BLaER1 treated with 17β-estradiol and CSF1 and Interleukin-3, amounts not matched to agents 10 nM and 100 nM (cell line): Measurements from ENCODE around the gene CTSE.
A peak's percentile ranks its signal among the peaks of the same experiment; 100 is the strongest.
"Not testable (repeated sequence)": the region's sequence is repeated elsewhere in the genome, so short reads cannot be mapped to it uniquely, and the experiment has no call there.

Experiments
- H3K27ac ChIP-seq, 11 experiments: shearing (Covaris generic); formaldehyde crosslinking; 2 replicates each; pipeline ENCODE4 v1.8.1; 2022
- H3K27me3 ChIP-seq, 11 experiments: shearing (Covaris generic); formaldehyde crosslinking; 2 replicates each; pipeline ENCODE4 v1.8.1; 2022
- H3K36me3 ChIP-seq, 11 experiments: shearing (Covaris generic); formaldehyde crosslinking; 2 replicates each; pipeline ENCODE4 v1.8.1; 2022
- H3K4me1 ChIP-seq, 10 experiments: shearing (Covaris generic); formaldehyde crosslinking; 2 replicates each; pipeline ENCODE4 v1.8.1; 2022
- H3K4me2 ChIP-seq, 11 experiments: shearing (Covaris generic); formaldehyde crosslinking; 2 replicates each; pipeline ENCODE4 v1.8.1; 2022
- H3K4me3 ChIP-seq, 10 experiments: shearing (Covaris generic); formaldehyde crosslinking; 2 replicates each; pipeline ENCODE4 v1.8.1; 2022
- H3K9ac ChIP-seq, 11 experiments: shearing (Covaris generic); formaldehyde crosslinking; 2 replicates each; pipeline ENCODE4 v1.8.1; 2022
- H3K9me3 ChIP-seq, 11 experiments: shearing (Covaris generic); formaldehyde crosslinking; replicated peaks in 1 of 11; 2 replicates each; pipeline ENCODE4 v1.8.1; 2022
- H4K20me1 ChIP-seq, 11 experiments: shearing (Covaris generic); formaldehyde crosslinking; 2 replicates each; pipeline ENCODE4 v1.8.1; 2022
- Cebpa-rat ChIP-seq, 11 experiments: shearing (Covaris generic); IDR thresholded peaks; 2 replicates each; pipeline ENCODE4 v1.8.1; 2022

Gene CTSE

GRCh38 chr1:206023695-206024094, at the start of gene CTSE:
TSS of gene CTSE (minus strand) at chr1:206023895. CDS start at chr1:206023791, 104 bp downstream.
- no peaks in the 10 kb centered on the region for H3K36me3 ChIP-seq
- peak within 1 kb of the TSS in 5 of 11 experiments; percentile 67 to 87 (median 77); a peak in 10 of 22 replicates for H3K4me2 ChIP-seq
- no peak within 1 kb of the TSS for H3K9ac ChIP-seq
- H3K27ac ChIP-seq, result no peak within 1 kb of the TSS
- H3K4me3 ChIP-seq, result no peak within 1 kb of the TSS
- TF ChIP-seq Cebpa-rat (IDR thresholded peaks at IDR 0.05), result no peak
- H3K9me3 ChIP-seq, result peaks cover 0 to 10% (median 7%) of the 10 kb centered on the region in 11 experiments; a peak in 9 of 22 replicates
- H3K27me3 ChIP-seq, result no peaks in the 10 kb centered on the region
- H3K4me1 ChIP-seq, result peaks cover 22 to 34% (median 26%) of the 10 kb centered on the region in 10 experiments
- no peaks in the 10 kb centered on the region for H4K20me1 ChIP-seq

- Histone ChIP-seq H3K27ac (no peak overlapping the region), H4K20me1 (0 out of 22 replicates have a peak, but pooled peaks cover 0 to 7% (median 0%) of the 10 kb centered on the region in 11 experiments), H3K4me2 (no peak overlapping the region), H3K9me3 (no peaks in the 10 kb centered on the region), H3K27me3 (no peaks in the 10 kb centered on the region), H3K9ac (no peak overlapping the region), H3K36me3 (peaks cover 0 to 47% (median 3%) of the 10 kb centered on the region in 11 experiments; a peak in 8 of 22 replicates), H3K4me1 (peaks cover 7 to 58% (median 40%) of the 10 kb centered on the region in 10 experiments; a peak in 17 of 20 replicates), H3K4me3 (no peak overlapping the region)
- no peak for TF ChIP-seq Cebpa-rat (IDR thresholded peaks at IDR 0.05)
These were observed 47.1 kb upstream of the CTSE start for GRCh38 chr1:206070627-206071304.

DNA sequence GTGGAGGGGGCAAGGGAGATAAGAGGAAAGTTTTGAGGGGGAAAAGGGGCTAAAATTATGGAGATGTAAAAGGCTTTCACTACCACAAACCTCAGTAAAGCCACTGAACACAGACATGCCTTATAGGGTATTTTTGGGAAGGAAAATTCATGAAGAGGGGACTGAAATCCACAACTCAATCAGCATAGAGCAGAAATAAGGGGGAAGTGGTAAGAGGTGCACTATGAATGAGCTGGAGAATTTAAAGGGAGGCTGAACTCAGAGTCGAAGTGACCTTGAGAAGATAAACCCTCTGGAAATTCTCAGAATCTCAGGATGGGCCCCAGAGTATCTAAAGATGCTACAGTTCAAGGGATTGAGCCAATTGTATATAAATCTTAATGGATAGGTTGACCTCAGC, 44.6 kb upstream of the CTSE start:
- no peak overlapping the region for H3K27ac ChIP-seq

GRCh38 chr1:206067486-206068227, 44.0 kb upstream of the CTSE start:
- no peak overlapping the region for H3K4me3 ChIP-seq
- H3K27ac ChIP-seq, result no peak overlapping the region
- peaks cover 2 to 41% (median 24%) of the 10 kb centered on the region in 10 experiments; a peak in 19 of 20 replicates for H3K4me1 ChIP-seq
- TF ChIP-seq Cebpa-rat (IDR thresholded peaks at IDR 0.05), result no peak
- peaks cover 5 to 15% (median 10%) of the 10 kb centered on the region in 11 experiments; a peak in 21 of 22 replicates for H3K9me3 ChIP-seq
- no peak overlapping the region for H3K9ac ChIP-seq
- H3K27me3 ChIP-seq, result no peaks in the 10 kb centered on the region
- H3K4me2 ChIP-seq, result peak overlapping the region in 5 of 11 experiments; percentile 23 to 49 (median 32); a peak in 8 of 22 replicates
- H4K20me1 ChIP-seq, result 0 out of 22 replicates have a peak, but pooled peaks cover 0 to 7% (median 0%) of the 10 kb centered on the region in 11 experiments
- peaks cover 0 to 55% (median 16%) of the 10 kb centered on the region in 11 experiments; a peak in 18 of 22 replicates for H3K36me3 ChIP-seq

More for the DNA sequence above, 44.6 kb upstream of the CTSE start:
- peaks cover under 1 to 8% (median 3%) of the 10 kb centered on the region in 11 experiments; a peak in 21 of 22 replicates for H3K9me3 ChIP-seq
- H3K4me2 ChIP-seq, result peak overlapping the region in 4 of 11 experiments; percentile 1 to 44 (median 30); a peak in 4 of 22 replicates
- no peaks in the 10 kb centered on the region for H3K27me3 ChIP-seq
- H3K4me1 ChIP-seq, result peaks cover 0 to 40% (median 21%) of the 10 kb centered on the region in 10 experiments; a peak in 12 of 20 replicates
- H3K4me3 ChIP-seq, result no peak overlapping the region
- 0 out of 22 replicates have a peak, but pooled peaks cover 0 to 7% (median 0%) of the 10 kb centered on the region in 11 experiments for H4K20me1 ChIP-seq
- no peak for TF ChIP-seq Cebpa-rat (IDR thresholded peaks at IDR 0.05)
- peaks cover 0 to 55% (median 10%) of the 10 kb centered on the region in 11 experiments; a peak in 14 of 22 replicates for H3K36me3 ChIP-seq
- no peak overlapping the region for H3K9ac ChIP-seq

DNA sequence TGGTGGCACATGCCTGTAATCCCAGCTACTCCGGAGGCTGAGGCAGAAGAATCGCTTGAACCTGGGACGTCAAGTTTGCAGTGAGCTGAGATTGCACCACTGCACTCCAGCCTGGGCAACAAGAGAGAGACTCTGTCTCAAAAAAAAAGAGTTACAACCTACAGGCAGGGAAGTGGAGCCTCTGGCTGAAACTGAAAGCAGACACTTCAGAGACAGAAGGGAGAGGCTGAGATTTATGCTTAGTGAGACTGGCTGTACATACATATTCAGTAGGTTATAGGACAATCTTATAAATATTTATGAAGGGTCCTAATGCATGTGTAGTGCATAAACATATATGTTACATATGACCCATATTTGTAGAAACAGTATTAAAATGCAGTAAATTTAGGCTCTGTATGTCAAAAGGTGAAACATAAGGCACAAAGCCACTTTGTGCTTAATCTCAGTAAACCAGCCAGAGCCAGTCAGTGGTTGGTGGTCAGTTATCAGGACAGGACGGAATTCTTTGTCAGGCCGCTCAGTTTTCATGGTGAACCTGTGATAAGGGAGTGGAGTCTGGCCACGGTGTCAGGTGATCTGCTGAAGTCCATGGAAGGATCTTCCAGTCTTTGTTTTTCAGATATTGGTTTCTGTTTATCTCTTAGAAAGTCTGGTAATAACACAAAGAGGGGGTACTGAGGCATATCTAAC, 42.9 kb upstream of the CTSE start:
- TF ChIP-seq Cebpa-rat (IDR thresholded peaks at IDR 0.05), result no peak
- peak overlapping the region in 6 of 11 experiments; percentile 4 to 49 (median 42); a peak in 9 of 22 replicates for H3K4me2 ChIP-seq
- peaks cover 7 to 47% (median 30%) of the 10 kb centered on the region in 10 experiments; a peak in 19 of 20 replicates for H3K4me1 ChIP-seq
- H3K36me3 ChIP-seq, result peaks cover 0 to 62% (median 25%) of the 10 kb centered on the region in 11 experiments; a peak in 18 of 22 replicates
- peak overlapping the region in 1 of 11 experiments; percentile 15; a peak in 1 of 22 replicates for H3K27ac ChIP-seq
- H3K9ac ChIP-seq, result no peak overlapping the region
- H3K4me3 ChIP-seq, result no peak overlapping the region
- H4K20me1 ChIP-seq, result 0 out of 22 replicates have a peak, but pooled peaks cover 0 to 7% (median 0%) of the 10 kb centered on the region in 11 experiments
- no peaks in the 10 kb centered on the region for H3K27me3 ChIP-seq
- peaks cover 5 to 22% (median 16%) of the 10 kb centered on the region in 11 experiments; a peak in 21 of 22 replicates for H3K9me3 ChIP-seq

DNA sequence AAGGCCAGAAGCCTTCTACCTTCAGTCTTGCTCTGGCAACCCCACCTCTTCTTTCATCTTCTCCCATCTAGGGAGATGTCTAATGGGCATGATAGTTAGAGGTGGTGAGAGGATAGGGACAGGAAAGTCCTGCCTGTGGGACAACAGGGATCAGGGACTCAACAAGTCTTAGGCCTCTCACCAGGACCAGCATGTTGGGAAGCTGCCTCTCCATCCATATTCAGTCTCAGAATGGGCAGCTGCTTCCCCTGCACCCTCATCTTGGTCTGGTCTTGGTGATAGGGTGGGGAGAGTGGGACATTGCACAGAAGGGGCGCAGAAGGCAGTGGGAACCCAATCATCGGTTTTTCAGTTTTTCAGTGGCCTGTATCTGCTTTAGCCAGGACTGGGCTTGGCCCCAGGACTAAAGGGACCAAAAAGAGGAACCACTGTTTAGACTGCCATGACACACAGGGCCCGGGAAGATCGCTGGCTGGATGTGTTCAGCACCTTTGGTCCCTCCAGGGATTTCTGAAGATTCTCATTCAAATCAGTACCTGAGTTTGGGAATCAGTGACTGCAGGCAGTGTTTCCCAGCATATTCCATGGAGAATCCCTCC, 42.0 kb upstream of the CTSE start:
- H4K20me1 ChIP-seq, result 0 out of 22 replicates have a peak, but pooled peaks cover 0 to 7% (median 0%) of the 10 kb centered on the region in 11 experiments
- H3K9me3 ChIP-seq, result peaks cover 5 to 26% (median 16%) of the 10 kb centered on the region in 11 experiments; a peak in 21 of 22 replicates
- H3K27ac ChIP-seq, result no peak overlapping the region; a peak in 2 of 22 replicates
- H3K9ac ChIP-seq, result no peak overlapping the region
- H3K4me3 ChIP-seq, result no peak overlapping the region
- no peak for TF ChIP-seq Cebpa-rat (IDR thresholded peaks at IDR 0.05)
- peaks cover 0 to 62% (median 28%) of the 10 kb centered on the region in 11 experiments; a peak in 19 of 22 replicates for H3K36me3 ChIP-seq
- no peaks in the 10 kb centered on the region for H3K27me3 ChIP-seq
- H3K4me2 ChIP-seq, result peak overlapping the region in 6 of 11 experiments; percentile 4 to 49 (median 42); a peak in 9 of 22 replicates
- peaks cover 7 to 52% (median 31%) of the 10 kb centered on the region in 10 experiments; a peak in 19 of 20 replicates for H3K4me1 ChIP-seq

GRCh38 chr1:206064501-206064900, 40.8 kb upstream of the CTSE start:
- not testable (repeated sequence) for H3K4me3 ChIP-seq, H3K4me2 ChIP-seq, H4K20me1 ChIP-seq, H3K9ac ChIP-seq, H3K27ac ChIP-seq, H3K27me3 ChIP-seq
- Histone ChIP-seq H3K4me1 (peaks cover 10 to 64% (median 36%) of the 10 kb centered on the region in 10 experiments), H3K36me3 (peaks cover 0 to 68% (median 31%) of the 10 kb centered on the region in 11 experiments; a peak in 19 of 22 replicates), H3K9me3 (peaks cover 5 to 33% (median 16%) of the 10 kb centered on the region in 11 experiments; a peak in 21 of 22 replicates)

GRCh38 chr1:206064001-206064400, 40.3 kb upstream of the CTSE start:
- not testable (repeated sequence) for H3K27ac ChIP-seq, H4K20me1 ChIP-seq, H3K27me3 ChIP-seq, H3K4me3 ChIP-seq, H3K4me2 ChIP-seq, H3K9ac ChIP-seq
- peaks cover 15 to 69% (median 41%) of the 10 kb centered on the region in 10 experiments for H3K4me1 ChIP-seq
- peaks cover 0 to 68% (median 31%) of the 10 kb centered on the region in 11 experiments; a peak in 19 of 22 replicates for H3K36me3 ChIP-seq
- H3K9me3 ChIP-seq, result peaks cover 5 to 37% (median 16%) of the 10 kb centered on the region in 11 experiments; a peak in 21 of 22 replicates
